Suprapubic skin (tissue), 4 donors: Measurements from ENCODE around the gene RNU2-63P. TPM values are rescaled to one million over a fixed set of nuclear protein-coding genes. Genes with fewer than 3 reads are reported as not detected.
"Not testable (repeated sequence)": the region's sequence is repeated elsewhere in the genome, so short reads cannot be mapped to it uniquely, and the experiment has no call there.

Experiments used
- DNase-seq, 2 donors: peaks; one replicate each; pipeline ENCODE4 v3.0.0-alpha.2; 2019; ENCODE audit warnings: low spot score in 2 of 2
- H3K27ac ChIP-seq: fragments of 200-600 bp; sonication (generic); one replicate; pipeline ENCODE4 v1.5.1; 2019
- H3K27me3 ChIP-seq: fragments of 200-600 bp; sonication (generic); one replicate; pipeline ENCODE4 v1.5.1; 2019
- H3K36me3 ChIP-seq: fragments of 200-600 bp; sonication (generic); one replicate; pipeline ENCODE4 v1.5.1; 2019
- H3K4me1 ChIP-seq: fragments of 200-600 bp; sonication (generic); one replicate; pipeline ENCODE4 v1.5.1; 2019
- H3K4me3 ChIP-seq: fragments of 200-600 bp; sonication (generic); one replicate; pipeline ENCODE4 v1.5.1; 2019; ENCODE audit warnings: mild to moderate bottlenecking
- H3K9me3 ChIP-seq: fragments of 200-600 bp; sonication (generic); one replicate; pipeline ENCODE4 v1.5.1; 2019
- WGBS: methylation state at CpG from one replicate; pipeline ENCODE4 v1.1.5; 2018; 5-methylcytosine and 5-hydroxymethylcytosine counted together
- total RNA-seq, 4 donors: library from RNA; depleted of rRNA; stranded (reverse); fragments of >200 nt; gene quantifications; one replicate each; pipeline ENCODE4 v1.1.0, GENCODE V29; 2016

The RNU2-63P gene
- total RNA-seq, 4 donors from 2014 or later: not detected

- not testable (repeated sequence) for H3K27ac ChIP-seq, H3K9me3 ChIP-seq, H3K4me1 ChIP-seq, H3K4me3 ChIP-seq, DNase-seq, H3K36me3 ChIP-seq, H3K27me3 ChIP-seq
- WGBS: no CpG with 5 or more reads among the region's 17 CpGs
Measured at GRCh38 chr2:87972385-87972784, 44.0 kb downstream of the RNU2-63P start.

Other genes starting within 250 kb of the RNU2-63P start
- gene RGPD2, start 190.8 kb downstream of the RNU2-63P start, total RNA-seq: 1 to 10 TPM in 2 of 4 donors, under 1 TPM in 1, not detected in 1; 0.73 to 9.0 (median 6.3) TPM
- 10 to 100 TPM; 12.9 to 22.1 (median 17.9) TPM for gene KRCC1, start 39.2 kb upstream of the RNU2-63P start, total RNA-seq
- gene SMYD1, start 51.3 kb upstream of the RNU2-63P start, total RNA-seq: not detected
- 1 to 10 TPM in 1 of 4 donors, not detected in 3; 6.8 TPM for gene FABP1, start 111.5 kb upstream of the RNU2-63P start, total RNA-seq
- gene THNSL2, start 153.8 kb upstream of the RNU2-63P start, total RNA-seq: 10 to 100 TPM in 2 of 4 donors, 1 to 10 TPM in 2; 2.3 to 35.8 (median 11.4) TPM